Common myeloid progenitor, CD34-positive (primary cell): Measurements from ENCODE around the gene STRN4.
"Not testable (repeated sequence)": the region's sequence is repeated elsewhere in the genome, so short reads cannot be mapped to it uniquely, and the experiment has no call there.

ENCODE experiments used
- CTCF ChIA-PET: fragments of 350-600 bp; sonication (Branson Sonifier 250); formaldehyde crosslinking; loops from one replicate; lab custom pipeline; 2021; ENCODE audit warnings: antibody characterized with exemption; lab: Charles Lee
- POLR2A ChIA-PET: fragments of 350-600 bp; sonication (Branson Sonifier 250); formaldehyde crosslinking; loops from one replicate; lab custom pipeline; 2021; ENCODE audit warnings: antibody characterized with exemption; lab: Charles Lee
- DNase-seq, 3 donors: peaks; one replicate each; pipeline versions ENCODE4 v3.0.0 to v3.0.0-alpha.2; 2013
- H3K27ac ChIP-seq, 2 experiments: 1 replicate in 1 of 2; 2 replicates in 1 of 2; pipeline ENCODE4 v1.7.0; 2013; ENCODE audit warnings: inconsistent platforms in 2 of 2, low read length in 2 of 2, mild to moderate bottlenecking in 2 of 2, low read depth in 1 of 2, moderate library complexity in 1 of 2; ENCODE audit not compliant: severe bottlenecking in 2 of 2, insufficient read depth in 1 of 2, poor library complexity in 1 of 2
- H3K27me3 ChIP-seq, 5 experiments: replicated peaks in 2 of 5; 1 replicate in 3 of 5; 2 replicates in 2 of 5; pipeline versions ENCODE4 v1.6.1 to v1.7.0; 2013; ENCODE audit warnings: low read length in 4 of 5, mild to moderate bottlenecking in 2 of 5, moderate library complexity in 2 of 5, inconsistent platforms in 1 of 5; ENCODE audit not compliant: insufficient read depth in 5 of 5, control insufficient read depth in 4 of 5
- H3K36me3 ChIP-seq, 4 experiments: 1 replicate in 2 of 4; 2 replicates in 2 of 4; pipeline versions ENCODE4 v1.6.1 to v1.7.0; 2013; ENCODE audit warnings: low read length in 3 of 4, control low read depth in 1 of 4, mild to moderate bottlenecking in 1 of 4; ENCODE audit not compliant: control insufficient read depth in 4 of 4, insufficient read depth in 4 of 4
- H3K4me1 ChIP-seq, 4 experiments: 1 replicate in 3 of 4; 2 replicates in 1 of 4; pipeline versions ENCODE4 v1.6.1 to v1.7.1; 2013; ENCODE audit warnings: low read length in 3 of 4, mild to moderate bottlenecking in 3 of 4, control low read depth in 1 of 4, inconsistent platforms in 1 of 4, moderate library complexity in 1 of 4; ENCODE audit not compliant: control insufficient read depth in 4 of 4, insufficient read depth in 4 of 4; ENCODE audit errors: control extremely low read depth in 1 of 4
- H3K4me3 ChIP-seq, 7 experiments: 1 replicate in 4 of 7; 2 replicates in 3 of 7; pipeline versions ENCODE4 v1.5.1 to v1.7.0; 2013; ENCODE audit warnings: mild to moderate bottlenecking in 7 of 7, low read length in 6 of 7, moderate library complexity in 6 of 7, inconsistent platforms in 2 of 7, low read depth in 2 of 7, control low read depth in 1 of 7; ENCODE audit not compliant: insufficient read depth in 4 of 7, control insufficient read depth in 1 of 7; ENCODE audit errors: extremely low read depth in 1 of 7
- H3K9me3 ChIP-seq, 5 experiments: 1 replicate in 4 of 5; 2 replicates in 1 of 5; pipeline versions ENCODE4 v1.6.1 to v1.7.1; 2013; ENCODE audit warnings: low read length in 4 of 5, mild to moderate bottlenecking in 2 of 5, inconsistent platforms in 1 of 5, low read depth in 1 of 5, moderate library complexity in 1 of 5; ENCODE audit not compliant: control insufficient read depth in 4 of 5, insufficient read depth in 2 of 5; ENCODE audit errors: control extremely low read depth in 1 of 5
- WGBS: methylation state at CpG from one replicate; pipeline ENCODE4 v1.1.5; 2013; ENCODE audit not compliant: insufficient coverage; 5-methylcytosine and 5-hydroxymethylcytosine counted together

The STRN4 gene

DNA sequence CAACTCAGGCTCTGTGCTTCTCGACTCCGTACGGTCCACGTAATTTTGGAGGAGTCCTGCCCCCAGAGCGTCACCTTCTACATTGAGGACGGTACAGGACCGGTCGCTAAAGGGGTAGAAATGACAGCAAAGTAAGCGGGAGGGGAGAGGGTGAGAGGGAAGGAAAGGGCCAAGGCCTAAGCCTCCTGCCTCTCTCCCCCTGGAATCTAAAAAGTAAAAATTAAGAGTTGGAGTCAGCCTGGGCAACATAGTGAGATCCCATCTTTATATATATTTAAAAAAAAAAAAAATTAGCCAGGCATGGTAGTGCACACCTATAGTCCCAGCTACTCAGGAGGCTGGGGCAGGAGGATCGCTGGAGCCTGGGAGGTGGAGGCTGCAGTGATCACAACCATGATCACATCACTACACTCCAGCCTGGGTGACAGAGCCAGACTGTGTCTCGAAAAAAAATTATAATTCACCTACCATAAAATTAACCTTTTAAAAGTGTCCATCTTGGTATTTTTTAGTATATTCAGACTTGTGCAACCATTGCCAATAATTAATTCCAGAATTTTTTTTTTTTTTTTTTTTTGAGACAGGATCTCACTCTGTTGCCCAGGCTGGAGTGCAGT is 29.5 kb upstream of the STRN4 start:
- no CpG with 5 or more reads among the region's 11 CpGs for WGBS
- no peaks in the 10 kb centered on the region for H3K9me3 ChIP-seq
- H3K27me3 ChIP-seq: no peaks in the 10 kb centered on the region
- CTCF ChIA-PET: interaction anchor here (0.6 to 2.4 kb wide), 5 partner anchors 9 to 145 kb away, joined by 3 to 12 read pairs (median 3); no protein-coding TSS in a partner anchor
- H3K27ac ChIP-seq: no peak overlapping the region
- no peak overlapping the region for H3K4me3 ChIP-seq
- POLR2A ChIA-PET: interaction anchor here (0.6 kb wide), 1 partner anchor 13 kb away, joined by 3 read pairs; the partner anchor contains the start of gene SLC1A5
- DNase-seq: no peak
- peaks cover 8 to 49% (median 30%) of the 10 kb centered on the region in 4 experiments for H3K36me3 ChIP-seq
- peaks cover 0 to 17% (median 7%) of the 10 kb centered on the region in 4 experiments for H3K4me1 ChIP-seq

DNA sequence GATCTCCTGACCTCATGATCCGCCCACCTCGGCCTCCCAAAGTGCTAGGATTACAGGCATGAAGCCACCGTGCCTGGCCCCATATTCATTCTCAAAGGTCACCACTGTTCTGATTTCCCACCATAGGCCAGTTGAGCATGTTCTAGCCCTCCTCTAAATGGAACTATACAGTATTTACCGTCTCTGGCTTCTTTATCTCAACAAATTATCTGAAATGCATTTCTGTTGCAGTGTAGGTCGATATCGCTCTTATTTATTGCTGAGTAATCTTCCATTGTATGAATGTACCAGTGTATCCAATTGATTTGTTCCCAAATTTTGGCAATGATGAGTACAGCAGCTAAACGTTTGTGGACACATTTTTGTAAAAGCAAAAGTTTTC is 26.8 kb upstream of the STRN4 start:
- Histone ChIP-seq H3K36me3 (peaks cover 8 to 35% (median 26%) of the 10 kb centered on the region in 4 experiments), H3K4me3 (no peak overlapping the region), H3K4me1 (peaks cover 0 to 4% (median 0%) of the 10 kb centered on the region in 4 experiments), H3K9me3 (no peaks in the 10 kb centered on the region), H3K27me3 (no peaks in the 10 kb centered on the region), H3K27ac (no peak overlapping the region)
- DNase-seq: no peak
- WGBS: 100% methylated on average over 5 of the region's 7 CpGs
- CTCF ChIA-PET: interaction anchor here (1.9 to 8.1 kb wide), 2 partner anchors 12 to 15 kb away, joined by 8 to 39 read pairs; no protein-coding TSS in a partner anchor
- POLR2A ChIA-PET: no interaction called here

DNA sequence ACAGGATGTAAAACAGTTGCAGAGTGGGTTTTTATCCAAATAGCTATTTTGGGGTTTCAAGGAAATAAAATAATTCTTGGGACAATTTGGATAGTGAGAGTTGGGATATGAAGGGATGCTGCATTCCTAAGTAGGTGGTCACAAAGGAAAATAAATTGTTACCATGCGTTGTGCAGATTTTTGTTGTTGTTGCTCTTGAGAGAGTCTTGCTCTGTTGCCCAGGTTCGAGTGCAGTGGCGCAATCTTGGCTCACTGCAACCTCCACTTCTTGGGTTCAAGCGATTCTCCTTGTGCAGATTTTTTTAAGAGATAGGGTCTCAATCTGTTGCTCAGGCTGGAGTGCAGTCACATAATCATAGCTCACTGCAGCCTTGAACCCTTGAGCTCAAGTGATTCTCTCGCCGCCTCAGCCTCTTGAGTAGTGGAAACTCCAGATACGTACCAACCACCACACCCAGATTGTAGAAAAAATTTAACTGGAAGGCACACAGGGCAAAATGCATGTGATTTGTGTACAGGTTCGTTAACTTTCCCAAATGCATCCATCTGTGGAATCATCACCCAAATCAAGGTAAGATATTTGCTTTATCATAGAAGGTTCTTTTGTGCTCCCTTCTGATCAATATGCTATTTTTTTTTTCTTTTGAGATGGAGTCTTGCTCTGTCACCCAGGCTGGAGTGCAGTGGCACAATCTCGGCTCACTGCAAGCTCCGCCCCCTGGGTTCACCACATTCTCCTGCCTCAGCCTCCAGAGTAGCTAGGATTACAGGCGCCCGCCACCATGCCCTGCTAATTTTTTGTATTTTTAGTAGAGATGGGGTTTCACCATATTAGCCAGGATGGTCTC is 26.1 kb upstream of the STRN4 start:
- DNase-seq: no peak
- 96% methylated on average over 5 of the region's 12 CpGs for WGBS
- POLR2A ChIA-PET: no interaction called here

DNA sequence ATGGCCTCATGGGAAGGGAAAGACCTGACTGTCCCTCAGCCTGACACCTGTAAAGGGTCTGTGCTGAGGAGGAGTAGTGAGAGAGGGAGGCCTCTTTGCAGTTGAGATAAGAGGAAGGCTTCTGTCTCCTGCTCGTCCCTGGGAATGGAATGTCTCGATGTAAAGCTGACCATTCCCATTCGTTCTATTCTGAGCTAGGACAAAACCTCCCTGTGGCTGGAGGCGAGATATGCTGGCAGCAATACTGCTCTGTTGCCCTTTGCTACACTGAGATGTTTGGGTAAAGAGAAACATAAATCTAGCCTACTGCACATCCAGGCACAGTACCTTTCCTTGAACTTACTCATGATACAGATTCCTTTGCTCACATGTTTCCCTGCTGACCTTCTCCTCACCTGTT is 22.5 kb upstream of the STRN4 start:
- DNase-seq: not testable (repeated sequence)

More for the DNA sequence above, 26.1 kb upstream of the STRN4 start:
- H3K27ac ChIP-seq: no peak overlapping the region
- peaks cover 5 to 30% (median 26%) of the 10 kb centered on the region in 4 experiments for H3K36me3 ChIP-seq
- H3K9me3 ChIP-seq: no peaks in the 10 kb centered on the region
- H3K4me3 ChIP-seq: no peak overlapping the region
- CTCF ChIA-PET: interaction anchor here (1.9 to 8.1 kb wide), 2 partner anchors 12 to 15 kb away, joined by 8 to 39 read pairs; no protein-coding TSS in a partner anchor
- no peaks in the 10 kb centered on the region for H3K4me1 ChIP-seq
- no peaks in the 10 kb centered on the region for H3K27me3 ChIP-seq

DNA sequence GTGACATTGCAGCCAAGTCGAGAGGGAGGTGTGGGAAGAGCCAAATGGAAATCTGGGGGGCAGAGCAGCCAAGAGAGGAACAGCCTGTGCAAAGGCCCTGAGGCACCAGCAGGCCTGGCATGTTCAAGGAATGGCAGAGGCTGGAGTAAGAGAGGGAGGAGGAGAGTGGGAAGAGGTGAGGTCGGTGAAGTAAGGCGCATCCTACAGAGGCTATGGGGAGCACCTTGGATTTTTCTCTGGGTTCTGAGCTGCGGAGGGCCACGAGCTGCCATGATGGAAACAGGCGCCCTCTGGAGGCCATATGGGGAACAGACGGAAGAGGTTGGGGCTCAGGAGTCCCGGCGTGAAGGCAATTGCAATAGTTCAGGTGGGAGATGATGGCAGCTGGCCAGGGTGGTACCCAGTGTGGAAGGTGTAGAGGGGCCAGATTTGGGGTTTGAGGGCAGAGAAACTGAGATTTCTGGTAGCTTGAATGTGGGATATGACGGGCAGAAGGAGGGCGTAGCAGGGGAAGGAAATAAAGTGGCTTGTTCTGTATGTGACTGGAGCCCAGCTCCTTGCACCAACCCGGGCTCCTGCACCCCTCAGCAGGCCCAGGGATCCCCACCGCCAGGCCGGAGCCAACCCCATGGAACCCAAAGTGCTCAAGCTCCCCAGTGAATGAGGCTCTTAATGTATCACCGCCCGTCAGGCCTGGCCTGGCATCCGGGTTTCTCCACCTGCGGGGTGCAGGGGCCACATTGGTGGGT is 20.5 kb upstream of the STRN4 start:
- H3K9me3 ChIP-seq: no peaks in the 10 kb centered on the region
- H3K36me3 ChIP-seq: no peaks in the 10 kb centered on the region
- peak; percentile 51 to 65 (median 58) for DNase-seq
- no peak overlapping the region for H3K27ac ChIP-seq
- POLR2A ChIA-PET: interaction anchor here (0.6 to 1.1 kb wide), 2 partner anchors 22 to 64 kb away, joined by 3 read pairs; no protein-coding TSS in a partner anchor
- H3K27me3 ChIP-seq: no peaks in the 10 kb centered on the region
- WGBS: 76% methylated on average over 15 of the region's 18 CpGs
- H3K4me3 ChIP-seq: no peak overlapping the region
- no peaks in the 10 kb centered on the region for H3K4me1 ChIP-seq
- CTCF ChIA-PET: interaction anchor here (0.6 to 8.1 kb wide), 13 partner anchors 9 to 359 kb away, joined by 3 to 39 read pairs (median 5); partner anchors contain the start of gene SLC1A5

More for the DNA sequence above, 22.5 kb upstream of the STRN4 start:
- no CpG with 5 or more reads among the region's 4 CpGs for WGBS
- H3K27me3 ChIP-seq, H3K4me3 ChIP-seq, H3K4me1 ChIP-seq, H3K9me3 ChIP-seq, POLR2A ChIA-PET, H3K27ac ChIP-seq, H3K36me3 ChIP-seq: not testable (repeated sequence)
- CTCF ChIA-PET: interaction anchor here (0.6 to 8.1 kb wide), 2 partner anchors 11 to 741 kb away, joined by 3 to 39 read pairs; no protein-coding TSS in a partner anchor

DNA sequence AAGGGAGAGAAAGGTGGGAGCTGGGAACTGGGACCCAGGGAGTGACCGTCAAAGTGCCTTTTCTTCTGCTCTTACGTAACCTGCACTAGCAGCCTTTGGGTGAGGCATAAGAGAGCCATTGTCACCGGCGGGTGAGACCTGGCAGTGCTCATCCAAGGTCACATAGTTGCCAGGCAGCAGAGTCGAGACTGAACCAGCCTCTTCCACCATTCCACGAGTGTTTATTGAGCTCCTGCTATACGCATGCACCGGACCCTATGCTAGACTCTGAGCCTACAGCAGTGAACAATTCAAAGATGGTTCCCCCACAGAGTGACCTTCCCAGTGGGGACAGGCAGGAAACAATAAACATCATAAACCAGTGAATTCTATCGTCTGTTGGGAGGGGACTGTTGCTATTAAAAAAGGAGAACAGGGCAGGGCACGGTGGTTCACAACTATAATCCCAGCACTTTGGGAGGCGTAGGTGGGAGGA is 18.6 kb upstream of the STRN4 start:
- H3K36me3 ChIP-seq: no peaks in the 10 kb centered on the region
- POLR2A ChIA-PET: no interaction called here
- CTCF ChIA-PET: interaction anchor here (1.0 to 1.9 kb wide), 7 partner anchors 8 to 75 kb away, joined by 3 to 7 read pairs (median 4); no protein-coding TSS in a partner anchor
- H3K27ac ChIP-seq: no peak overlapping the region
- WGBS: 78% methylated on average over 9 of the region's 11 CpGs
- no peaks in the 10 kb centered on the region for H3K4me1 ChIP-seq
- DNase-seq: no peak
- no peaks in the 10 kb centered on the region for H3K9me3 ChIP-seq
- H3K27me3 ChIP-seq: no peaks in the 10 kb centered on the region
- no peak overlapping the region for H3K4me3 ChIP-seq
